Osteoblast (primary cell): Measurements from ENCODE around the gene MCM9. TPM values are rescaled to one million over a fixed set of nuclear protein-coding genes. Genes with fewer than 3 reads are reported as not detected.

Source experiments
- DNase-seq: peaks from one replicate; pipeline ENCODE4 v3.0.0; 2011; ENCODE audit warnings: low spot score, mixed read lengths; ENCODE audit not compliant: insufficient read length; ENCODE audit errors: missing footprints
- H2AFZ ChIP-seq: 2 replicates; pipeline ENCODE4 v1.6.0; 2011; ENCODE audit warnings: mild to moderate bottlenecking, low read length
- H3K27ac ChIP-seq: 2 replicates; pipeline ENCODE4 v1.5.1; 2011; ENCODE audit warnings: mild to moderate bottlenecking, low read depth, low read length, moderate library complexity
- H3K27me3 ChIP-seq: 2 replicates; pipeline ENCODE4 v1.6.0; 2012; ENCODE audit warnings: mild to moderate bottlenecking, control low read depth, inconsistent platforms, low read length, moderate library complexity; ENCODE audit not compliant: insufficient read depth
- H3K36me3 ChIP-seq: 2 replicates; pipeline ENCODE4 v1.5.1; 2011; ENCODE audit warnings: mild to moderate bottlenecking, low read length, control low read depth, moderate library complexity; ENCODE audit not compliant: insufficient read depth
- H3K4me1 ChIP-seq: 2 replicates; pipeline ENCODE4 v1.5.1; 2011; ENCODE audit warnings: mild to moderate bottlenecking, low read length, control low read depth, moderate library complexity; ENCODE audit not compliant: insufficient read depth
- H3K4me2 ChIP-seq: 2 replicates; pipeline ENCODE4 v1.6.0; 2011; ENCODE audit warnings: mild to moderate bottlenecking, low read length; ENCODE audit not compliant: insufficient read depth
- H3K4me3 ChIP-seq: fragments of 200-600 bp; sonication (generic); 3 replicates; pipeline ENCODE4 v1.5.1; 2012; ENCODE audit warnings: mild to moderate bottlenecking, low read length, inconsistent platforms; ENCODE audit not compliant: insufficient read depth
- H3K79me2 ChIP-seq: 2 replicates; pipeline ENCODE4 v1.6.0; 2012; ENCODE audit warnings: mild to moderate bottlenecking, low read length, control low read depth, inconsistent platforms; ENCODE audit not compliant: insufficient read depth
- H3K9me3 ChIP-seq: 2 replicates; pipeline ENCODE4 v1.5.1; 2011; ENCODE audit warnings: low read depth, low read length, control low read depth
- H4K20me1 ChIP-seq: 2 replicates; pipeline ENCODE4 v1.6.0; 2012; ENCODE audit warnings: mild to moderate bottlenecking, low read length, control low read depth; ENCODE audit not compliant: insufficient read depth
- total RNA-seq: library from RNA; depleted of rRNA; stranded (reverse); fragments of >200 nt; gene quantifications from 2 replicates; pipeline ENCODE4 v1.2.3, GENCODE V29; 2012
- TF ChIP-seq, protein P1 (sequence below): IDR thresholded peaks from 2 replicates; pipeline ENCODE4 v1.5.1; 2011; ENCODE audit warnings: mild to moderate bottlenecking, low read depth, low read length, moderate library complexity; ENCODE audit errors: extremely low read depth

Gene MCM9
- total RNA-seq, 1 donor, result 15.2 TPM

DNA sequence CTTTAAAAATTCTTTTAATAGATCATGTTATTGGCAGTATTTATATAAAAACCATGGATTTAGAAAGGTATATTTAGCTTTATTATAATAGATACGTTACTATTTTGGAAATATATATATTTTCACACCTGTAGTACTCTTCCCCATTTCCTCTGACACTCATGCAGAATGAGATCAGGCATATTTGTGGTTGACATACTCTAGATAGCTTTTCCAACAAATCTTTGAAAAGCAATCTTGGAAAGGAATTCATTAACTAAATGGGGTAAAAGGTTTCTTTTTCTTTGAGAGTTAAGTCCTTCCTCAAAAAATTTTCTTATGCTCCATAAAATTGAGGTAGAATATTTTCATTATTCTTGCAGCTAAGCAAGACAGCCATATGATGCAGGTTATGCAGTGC, 26.5 kb downstream of the MCM9 start:
- TF ChIP-seq, protein P1, sequence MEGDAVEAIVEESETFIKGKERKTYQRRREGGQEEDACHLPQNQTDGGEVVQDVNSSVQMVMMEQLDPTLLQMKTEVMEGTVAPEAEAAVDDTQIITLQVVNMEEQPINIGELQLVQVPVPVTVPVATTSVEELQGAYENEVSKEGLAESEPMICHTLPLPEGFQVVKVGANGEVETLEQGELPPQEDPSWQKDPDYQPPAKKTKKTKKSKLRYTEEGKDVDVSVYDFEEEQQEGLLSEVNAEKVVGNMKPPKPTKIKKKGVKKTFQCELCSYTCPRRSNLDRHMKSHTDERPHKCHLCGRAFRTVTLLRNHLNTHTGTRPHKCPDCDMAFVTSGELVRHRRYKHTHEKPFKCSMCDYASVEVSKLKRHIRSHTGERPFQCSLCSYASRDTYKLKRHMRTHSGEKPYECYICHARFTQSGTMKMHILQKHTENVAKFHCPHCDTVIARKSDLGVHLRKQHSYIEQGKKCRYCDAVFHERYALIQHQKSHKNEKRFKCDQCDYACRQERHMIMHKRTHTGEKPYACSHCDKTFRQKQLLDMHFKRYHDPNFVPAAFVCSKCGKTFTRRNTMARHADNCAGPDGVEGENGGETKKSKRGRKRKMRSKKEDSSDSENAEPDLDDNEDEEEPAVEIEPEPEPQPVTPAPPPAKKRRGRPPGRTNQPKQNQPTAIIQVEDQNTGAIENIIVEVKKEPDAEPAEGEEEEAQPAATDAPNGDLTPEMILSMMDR, result no peak
- peaks cover 10% of the 10 kb centered on the region for H3K79me2 ChIP-seq
- H2AFZ ChIP-seq, result no peak overlapping the region
- no peaks in the 10 kb centered on the region for H4K20me1 ChIP-seq
- no peak for DNase-seq
- H3K27ac ChIP-seq, result no peak overlapping the region
- H3K36me3 ChIP-seq, result peaks cover 50% of the 10 kb centered on the region
- H3K4me1 ChIP-seq, result peaks cover 3% of the 10 kb centered on the region
- no peaks in the 10 kb centered on the region for H3K27me3 ChIP-seq
- no peak overlapping the region for H3K4me3 ChIP-seq
- H3K4me2 ChIP-seq, result no peak overlapping the region
- H3K9me3 ChIP-seq, result no peaks in the 10 kb centered on the region

DNA sequence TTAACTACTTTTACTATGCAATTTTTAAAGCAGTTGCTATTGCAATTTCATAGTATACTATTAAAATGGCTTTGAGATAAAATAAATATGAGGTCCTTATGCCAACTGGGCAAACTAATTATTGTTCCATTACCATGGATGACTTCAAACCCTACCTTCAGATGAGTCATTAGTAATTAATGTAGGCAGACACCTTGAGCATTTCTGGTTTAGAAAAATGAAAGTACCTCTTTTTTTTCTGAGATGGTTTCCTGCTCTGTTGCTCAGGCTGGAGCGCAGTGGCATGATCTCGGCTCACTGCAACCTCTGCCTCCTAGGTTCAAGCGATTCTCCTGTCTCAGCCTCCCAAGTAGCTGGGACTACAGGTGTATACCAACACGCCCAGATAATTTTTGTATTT, 29.1 kb downstream of the MCM9 start:
- no peak for DNase-seq
- Histone ChIP-seq H3K4me2 (no peak overlapping the region), H3K4me1 (peaks cover 13% of the 10 kb centered on the region), H2AFZ (no peak overlapping the region), H4K20me1 (no peaks in the 10 kb centered on the region), H3K36me3 (peaks cover 36% of the 10 kb centered on the region), H3K27me3 (no peaks in the 10 kb centered on the region), H3K9me3 (no peaks in the 10 kb centered on the region), H3K79me2 (peaks cover 27% of the 10 kb centered on the region), H3K4me3 (no peak overlapping the region), H3K27ac (no peak overlapping the region)
- TF ChIP-seq, protein P1, result no peak

DNA sequence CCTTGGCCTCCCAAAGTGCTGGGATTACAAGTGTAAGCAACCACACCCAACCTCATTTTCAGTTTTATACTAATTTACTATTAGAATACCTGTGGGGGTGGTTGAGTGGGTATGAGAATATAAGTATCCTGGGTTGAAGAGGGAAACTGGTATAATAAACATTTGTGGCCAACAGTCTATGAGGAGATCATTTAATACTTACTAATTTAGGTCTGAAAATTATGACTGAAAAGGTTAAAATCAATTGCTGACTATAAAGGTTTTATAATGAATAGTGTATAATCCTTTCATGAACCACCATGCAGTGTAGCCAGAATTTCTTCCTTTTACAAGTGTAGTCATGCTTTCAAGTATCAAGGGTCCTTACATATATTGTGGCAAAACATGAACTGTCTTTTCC, 29.9 kb downstream of the MCM9 start:
- no peaks in the 10 kb centered on the region for H3K27me3 ChIP-seq
- H4K20me1 ChIP-seq, result no peaks in the 10 kb centered on the region
- H3K36me3 ChIP-seq, result peaks cover 36% of the 10 kb centered on the region
- H3K79me2 ChIP-seq, result peaks cover 34% of the 10 kb centered on the region
- no peak overlapping the region for H3K4me2 ChIP-seq
- no peak overlapping the region for H3K27ac ChIP-seq
- DNase-seq, result no peak
- TF ChIP-seq, protein P1, result no peak
- H3K4me3 ChIP-seq, result no peak overlapping the region
- peaks cover 13% of the 10 kb centered on the region for H3K4me1 ChIP-seq
- no peaks in the 10 kb centered on the region for H3K9me3 ChIP-seq
- H2AFZ ChIP-seq, result no peak overlapping the region

DNA sequence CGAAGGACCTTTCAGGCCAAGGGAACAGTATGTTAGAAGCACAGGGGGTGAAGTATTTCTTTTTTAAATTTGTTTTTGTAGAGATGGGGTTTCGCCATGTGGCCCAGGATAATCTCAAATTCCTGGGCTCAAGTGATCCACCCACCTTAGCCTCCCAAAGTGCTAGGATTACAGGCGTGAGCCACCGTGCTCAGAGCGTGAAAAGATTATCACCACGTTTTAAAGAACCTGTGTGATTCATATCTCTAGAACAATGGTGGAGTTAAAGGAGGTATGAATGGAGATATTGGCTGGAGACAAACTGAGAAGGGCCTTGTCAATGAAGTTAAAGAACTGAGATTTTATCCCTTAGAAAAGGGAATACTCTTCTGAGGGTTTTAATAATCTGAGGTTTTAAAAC, 31.3 kb downstream of the MCM9 start:
- Histone ChIP-seq H3K27ac (no peak overlapping the region), H4K20me1 (no peaks in the 10 kb centered on the region), H3K4me3 (no peak overlapping the region), H3K9me3 (no peaks in the 10 kb centered on the region), H3K27me3 (no peaks in the 10 kb centered on the region), H3K36me3 (peaks cover 38% of the 10 kb centered on the region), H3K4me2 (no peak overlapping the region), H3K4me1 (peaks cover 11% of the 10 kb centered on the region), H2AFZ (no peak overlapping the region), H3K79me2 (peaks cover 48% of the 10 kb centered on the region)
- DNase-seq, result no peak
- TF ChIP-seq, protein P1, result no peak
